Suppressor macrophage (primary cell): ENCODE results near the gene TCF3.

Source experiments
- DNase-seq, 4 experiments: peaks; one replicate each; pipeline ENCODE4 v3.0.0-alpha.2; 2020 to 2022

TCF3 gene

DNA sequence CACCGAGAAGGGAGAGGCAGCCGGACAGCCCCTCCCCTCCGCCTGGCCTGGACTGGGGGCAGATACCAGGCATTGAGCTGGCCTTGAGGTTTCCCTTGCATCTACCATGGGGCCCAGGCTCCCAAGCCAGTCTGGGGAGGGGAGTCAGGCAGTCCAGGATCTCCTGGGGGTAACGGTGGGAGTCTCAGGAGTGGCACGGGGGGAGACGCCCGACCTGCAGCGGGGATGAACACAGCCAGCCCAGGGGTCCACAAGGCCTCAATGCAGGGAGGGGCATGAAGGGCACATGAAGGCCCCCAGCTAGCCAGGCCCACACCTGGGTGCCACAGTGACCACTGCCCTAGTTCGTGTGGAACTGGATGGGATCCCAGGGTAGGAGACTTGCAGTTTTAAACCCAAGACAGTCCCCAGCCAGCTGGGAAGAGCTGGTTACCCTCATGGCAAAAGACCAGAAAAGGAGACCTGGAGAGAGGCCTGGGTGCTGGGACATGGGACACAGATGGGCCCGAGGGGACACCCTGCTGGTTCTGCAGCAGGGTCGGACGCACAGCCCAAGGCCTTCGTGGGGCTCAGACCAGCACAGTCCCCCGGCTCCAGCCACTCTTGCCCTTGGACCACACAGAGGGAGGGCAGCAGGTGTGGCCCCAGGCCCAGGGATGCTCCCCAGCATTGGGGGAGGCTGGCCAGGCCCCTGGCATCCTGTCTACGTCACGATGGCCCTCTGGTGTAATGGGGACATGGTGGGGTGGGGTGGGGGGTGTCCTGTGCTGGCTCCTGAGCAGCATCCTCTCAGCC lies 42.5 kb downstream of the TCF3 start:
- no peak for DNase-seq

DNA sequence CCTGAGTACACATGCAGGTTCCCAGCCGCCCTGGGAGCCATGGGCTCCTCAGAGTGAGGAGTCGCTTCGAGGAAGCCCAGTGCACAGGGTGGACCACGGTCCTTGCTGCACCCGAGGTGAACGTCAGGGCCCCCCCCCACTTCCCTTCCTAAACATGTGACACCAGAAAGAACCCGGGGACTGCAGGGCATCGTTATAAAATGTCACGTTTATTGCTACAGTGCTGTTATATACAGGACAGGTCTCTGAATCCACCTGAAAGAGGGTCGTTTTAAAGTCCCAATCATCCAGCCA lies 43.4 kb downstream of the TCF3 start:
- peak in 3 of 4 experiments; percentile 5 to 41 (median 29) for DNase-seq

DNA sequence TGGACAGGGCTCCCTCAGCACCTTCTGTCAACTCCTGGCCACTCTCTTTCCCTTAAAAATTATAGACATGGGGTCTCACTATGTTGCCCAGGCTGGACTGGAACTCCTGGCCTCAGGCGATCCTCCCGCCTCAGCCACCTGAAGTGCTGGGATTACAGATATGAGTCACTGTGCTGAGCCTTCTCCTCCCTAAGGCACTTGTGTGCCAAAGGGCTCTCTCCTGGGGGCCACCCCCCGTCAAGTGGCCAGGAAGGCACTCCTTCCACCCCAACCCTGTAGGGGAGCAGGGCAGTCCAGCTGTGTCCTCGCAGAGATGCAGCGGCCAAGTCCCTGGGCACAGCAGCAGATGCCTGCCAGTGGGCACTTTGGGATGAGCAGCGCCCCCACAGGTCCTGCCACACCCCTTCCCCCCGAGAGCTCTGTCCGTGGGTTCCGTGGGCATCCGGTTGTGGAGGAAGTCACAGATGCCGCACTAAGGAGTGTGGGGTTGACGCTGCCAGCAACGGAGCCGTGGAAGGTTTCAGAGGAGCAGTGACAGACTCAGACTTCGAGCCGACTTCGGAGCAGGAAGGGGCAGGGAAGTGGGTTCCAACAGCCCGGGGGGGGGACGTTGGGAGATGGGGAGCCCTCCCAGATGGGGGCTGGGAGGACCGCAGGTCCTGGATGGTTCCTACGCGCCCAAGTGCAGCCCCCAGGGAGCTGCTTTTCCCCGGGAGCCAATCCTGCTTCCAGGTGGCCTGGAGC lies 43.9 kb downstream of the TCF3 start:
- peak in 2 of 4 experiments; percentile 22 to 29 for DNase-seq

DNA sequence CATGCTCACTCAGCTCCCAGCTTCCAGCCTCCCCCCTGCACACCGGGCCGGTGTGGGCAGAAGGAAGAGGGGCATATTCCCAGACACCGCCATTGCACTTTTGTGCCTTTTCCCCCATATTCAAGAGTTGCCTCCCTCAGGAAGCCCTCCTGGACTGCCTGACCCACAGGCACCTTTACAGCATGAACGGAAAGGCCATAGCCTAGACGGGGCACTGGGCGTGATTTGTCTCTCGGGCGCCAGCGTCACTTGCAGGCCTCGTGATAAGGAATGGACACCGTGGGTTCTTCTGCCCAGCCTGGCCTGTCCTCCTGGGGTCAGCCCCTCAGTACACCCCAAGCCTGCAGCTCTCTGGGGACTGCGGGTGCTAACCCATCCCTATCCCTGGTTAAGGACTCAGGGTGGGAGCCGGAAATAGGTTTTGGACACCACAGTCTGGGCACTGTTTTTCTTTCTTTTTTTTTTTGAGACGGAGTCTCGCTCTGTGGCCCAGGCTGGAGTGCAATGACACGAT lies 46.2 kb downstream of the TCF3 start:
- DNase-seq, result peak in 3 of 4 experiments; percentile 43 to 66 (median 58)

DNA sequence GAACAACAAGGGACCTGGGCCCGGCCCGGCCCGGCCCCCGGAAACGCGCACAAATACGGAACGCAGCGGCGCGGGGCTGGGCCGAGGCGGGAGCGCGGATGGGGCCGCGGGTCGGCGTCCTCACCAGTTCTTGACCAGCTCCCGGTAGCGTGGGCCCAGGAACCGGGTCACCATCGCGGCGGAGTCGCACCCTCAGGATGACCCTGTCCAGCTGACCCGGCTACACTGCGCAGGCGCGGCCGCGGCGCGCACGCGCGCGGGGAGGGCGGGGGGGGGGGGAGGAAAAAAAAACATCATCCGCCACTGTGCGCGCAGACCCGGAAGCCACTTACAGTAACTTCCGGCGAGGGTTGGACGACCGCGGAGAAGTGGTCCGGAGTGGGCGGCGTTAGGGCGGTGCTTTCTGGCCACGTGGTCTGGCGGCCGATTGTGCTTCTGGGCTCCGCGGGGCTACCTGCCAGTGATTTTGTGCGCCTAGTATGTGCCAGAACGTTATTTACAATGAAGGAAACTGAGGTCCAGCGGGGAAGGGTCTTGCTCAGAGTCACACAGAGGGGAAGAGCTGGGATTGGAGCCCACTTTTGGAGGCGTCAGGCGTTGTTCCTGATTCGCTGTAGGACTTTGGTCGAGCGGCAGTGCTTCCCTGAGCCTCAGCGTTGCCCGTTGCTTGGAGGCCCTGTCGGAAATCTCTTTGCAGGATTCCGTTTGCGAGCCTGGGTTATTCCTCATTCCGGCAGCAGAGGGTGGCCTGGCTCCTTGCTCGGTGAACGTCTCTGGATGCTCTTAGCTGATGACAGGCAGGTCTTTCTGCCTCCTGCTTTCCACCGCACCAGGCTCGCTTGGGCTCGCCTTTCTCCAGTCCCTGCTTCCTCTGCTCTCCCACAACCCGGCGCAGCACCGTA lies 46.9 kb downstream of the TCF3 start, which contains the start of gene UQCR11:
Gene UQCR11 (minus strand): TSS at position 227 of the 902 bp plus-strand sequence. CDS start 53 bp downstream, at position 174.
- DNase-seq, result peak; percentile 95 to 98 (median 97)

DNA sequence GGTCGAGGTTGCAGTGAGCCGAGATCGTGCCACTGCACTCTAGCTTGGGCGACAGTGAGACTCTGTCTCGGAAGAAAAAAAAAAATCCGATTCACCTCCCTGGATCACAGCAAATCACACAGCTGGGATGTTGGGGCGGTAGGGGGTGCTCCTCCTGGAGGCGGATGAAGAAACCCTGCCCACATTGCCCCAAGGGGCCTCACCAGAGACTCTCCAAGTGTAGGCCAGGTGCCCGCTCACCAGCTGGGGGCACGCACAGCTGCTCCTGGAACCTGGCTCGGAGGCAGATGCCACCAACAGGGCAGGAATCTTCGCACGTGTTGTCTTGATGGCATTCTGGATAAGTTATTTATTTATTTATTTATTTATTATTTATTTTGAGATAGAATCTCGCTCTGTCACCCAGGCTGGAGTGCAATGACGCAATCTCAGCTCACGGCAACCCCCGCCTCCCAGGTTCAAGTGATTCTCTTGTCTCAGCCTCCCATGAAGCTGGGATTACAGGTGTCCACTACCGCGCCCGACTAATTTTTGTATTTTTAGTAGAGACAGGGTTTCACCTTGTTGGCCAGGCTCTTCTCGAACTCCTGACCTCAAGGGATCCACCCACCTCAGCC lies 50.2 kb downstream of the TCF3 start:
- DNase-seq, result no peak

DNA sequence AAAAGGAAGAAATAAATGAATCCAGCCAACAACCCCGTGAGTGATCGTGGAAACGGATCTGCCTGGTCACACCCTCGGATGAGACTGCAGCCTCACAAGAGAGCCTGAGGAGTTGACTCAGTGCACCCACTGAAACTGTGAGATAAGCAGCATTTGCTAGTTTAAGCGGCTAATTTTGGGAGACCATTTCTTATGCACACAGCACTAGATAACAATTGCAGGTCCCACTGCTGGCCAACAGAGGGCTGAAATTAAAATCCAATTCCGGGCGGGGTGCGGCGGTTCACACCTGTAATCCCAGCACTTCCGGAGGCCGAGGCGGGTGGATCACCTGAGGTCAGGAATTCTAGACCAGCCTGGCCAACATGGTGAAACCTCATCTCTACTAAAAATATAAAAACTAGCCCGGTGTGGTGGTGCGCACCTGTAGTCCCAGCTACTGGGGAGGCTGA lies 50.8 kb downstream of the TCF3 start:
- DNase-seq, result peak in 3 of 4 experiments; percentile 38 to 47 (median 44)

DNA sequence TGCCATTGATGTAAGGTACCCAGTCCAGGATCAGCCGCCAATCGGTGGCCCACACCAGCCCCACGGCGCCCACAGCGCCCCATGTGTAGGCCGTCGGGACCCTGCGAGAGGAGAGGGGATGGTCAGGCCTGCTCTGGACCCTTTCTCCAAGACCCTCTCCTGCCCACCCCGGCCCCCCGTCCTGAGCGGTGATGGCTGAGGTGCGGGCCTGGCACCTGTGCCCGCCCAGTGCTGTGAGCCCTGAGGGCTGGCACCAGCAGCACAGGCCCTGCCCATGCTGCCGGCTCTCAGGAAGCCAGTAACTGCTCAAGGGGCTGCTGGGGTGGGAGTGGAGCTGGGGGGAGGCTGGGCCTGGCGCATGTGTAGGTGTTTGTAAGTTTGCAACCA lies 53.0 kb downstream of the TCF3 start:
- DNase-seq, result no peak

DNA sequence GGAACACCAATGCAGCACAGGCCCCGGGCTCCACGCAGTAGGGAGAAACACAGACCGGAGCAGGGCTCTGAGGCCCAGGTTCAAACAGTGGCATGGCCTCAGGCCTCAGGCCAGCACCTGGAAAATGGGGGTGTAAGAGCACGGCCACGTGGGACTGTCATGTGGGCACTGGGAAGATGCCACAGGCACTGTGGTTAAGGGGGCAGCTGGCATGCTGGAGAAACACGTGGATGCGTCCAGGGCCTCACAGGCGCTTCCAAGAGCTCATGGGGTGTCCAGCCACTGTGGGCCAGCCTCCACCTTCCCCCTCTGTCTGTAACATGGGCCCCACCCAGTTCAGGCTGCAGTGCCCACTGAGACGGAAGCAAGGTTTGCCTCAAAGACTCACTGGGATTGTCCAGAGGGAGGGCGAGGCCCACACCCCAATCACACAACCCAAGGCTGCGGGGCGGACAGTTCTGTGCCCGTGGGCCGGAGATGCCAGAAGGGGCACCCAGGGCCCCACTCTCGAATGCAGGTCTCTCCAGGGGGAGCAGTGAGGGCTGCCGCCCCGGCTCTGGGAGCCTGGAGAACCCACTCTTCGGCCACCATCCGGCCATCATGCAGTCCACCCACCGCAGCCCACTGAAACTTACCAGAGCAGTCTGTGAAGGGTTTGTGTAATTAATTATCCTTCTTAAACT lies 53.5 kb downstream of the TCF3 start:
- peak in 1 of 4 experiments; percentile 1 for DNase-seq

DNA sequence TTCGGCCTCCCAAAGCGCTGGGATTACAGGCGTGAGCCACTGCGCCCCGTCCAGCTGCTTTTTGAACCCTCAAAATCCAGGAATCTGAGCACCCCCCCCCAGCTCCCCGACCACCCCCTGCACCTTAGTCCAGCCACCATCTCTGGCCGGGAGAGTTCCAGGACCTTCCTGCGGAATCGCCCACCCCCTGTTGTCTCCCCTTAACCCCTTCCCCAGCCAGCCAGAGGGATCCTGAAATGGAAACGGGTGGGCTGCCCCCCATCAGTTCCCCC lies 59.0 kb downstream of the TCF3 start:
- DNase-seq, result no peak

DNA sequence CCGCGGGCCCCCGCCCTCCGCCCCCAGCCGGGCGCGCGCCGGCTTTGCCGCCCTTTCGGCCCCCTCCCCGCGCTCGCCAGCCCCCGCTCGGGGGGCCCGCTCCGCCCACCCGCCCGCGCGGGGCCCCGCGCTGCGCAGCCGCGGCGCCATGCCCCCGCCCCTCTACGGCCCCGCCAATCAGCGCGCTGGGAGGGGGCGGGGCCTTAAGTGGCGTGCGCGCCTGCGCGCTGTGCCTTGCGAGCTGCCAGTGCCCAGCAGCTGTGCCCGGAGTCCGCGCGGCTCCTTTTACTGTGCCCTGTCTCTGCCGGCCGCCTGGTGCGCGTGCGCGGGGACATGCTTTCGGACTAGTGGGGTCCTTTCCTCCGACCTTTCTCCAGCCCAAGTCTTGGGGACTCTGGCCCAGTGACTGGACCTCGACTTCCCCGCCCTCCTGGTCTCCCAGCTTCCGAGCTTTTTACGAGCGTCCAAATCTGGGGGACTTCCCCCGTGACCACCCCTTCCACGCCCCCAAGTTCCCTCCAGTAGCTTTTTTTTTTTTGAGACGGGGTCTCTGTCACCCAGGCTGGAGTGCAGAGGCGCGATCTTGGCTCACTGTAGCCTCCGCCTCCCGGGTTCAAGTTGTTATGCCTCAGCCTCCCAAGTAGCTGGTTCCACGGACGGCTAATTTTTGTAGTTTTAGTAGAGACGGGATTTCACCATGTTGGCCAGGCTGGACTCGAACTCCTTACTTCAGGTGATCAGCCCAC lies 59.5 kb downstream of the TCF3 start, which contains the start of gene MBD3:
Gene MBD3 (minus strand): TSS at position 111 of the 746 bp plus-strand sequence. CDS start 234 bp downstream, outside the sequence.
- DNase-seq, result peak; percentile 98 to 99 (median 99)

DNA sequence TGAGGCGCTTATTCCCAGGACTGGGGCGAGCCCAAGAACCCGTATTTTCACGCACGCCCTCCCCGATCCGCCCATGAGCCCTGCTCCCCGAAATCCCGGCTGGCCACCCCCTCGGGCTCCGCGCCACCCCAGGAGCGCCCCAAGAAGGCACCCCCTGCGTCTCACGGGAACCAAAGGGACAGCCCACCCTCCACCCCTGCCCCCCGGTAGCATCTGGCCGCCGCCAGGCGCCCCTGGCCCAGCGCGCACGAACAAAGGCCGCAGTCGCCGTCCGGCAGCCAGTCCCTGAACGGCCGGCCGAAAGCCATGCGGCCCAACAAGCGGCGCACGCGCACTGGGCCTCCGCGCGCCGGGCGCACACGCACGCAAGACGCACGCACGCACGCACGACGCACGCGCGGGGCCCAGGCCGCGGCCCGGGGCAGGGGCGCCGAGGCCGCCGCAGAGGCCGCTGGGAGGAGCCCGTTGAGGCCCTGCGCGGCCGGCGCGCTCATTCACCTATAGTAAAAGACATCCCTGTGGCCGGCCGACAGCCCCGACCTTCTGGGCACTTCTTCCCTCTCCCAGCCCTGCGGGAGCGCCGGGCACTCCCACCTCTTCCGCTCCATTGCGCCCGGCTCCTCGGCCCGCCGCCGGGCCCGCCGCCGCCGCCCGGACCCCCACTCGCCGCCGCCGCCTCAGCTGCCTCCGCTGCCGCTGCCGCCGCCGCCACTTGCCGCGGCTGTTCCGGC lies 60.2 kb downstream of the TCF3 start:
- peak; percentile 96 to 99 (median 98) for DNase-seq

DNA sequence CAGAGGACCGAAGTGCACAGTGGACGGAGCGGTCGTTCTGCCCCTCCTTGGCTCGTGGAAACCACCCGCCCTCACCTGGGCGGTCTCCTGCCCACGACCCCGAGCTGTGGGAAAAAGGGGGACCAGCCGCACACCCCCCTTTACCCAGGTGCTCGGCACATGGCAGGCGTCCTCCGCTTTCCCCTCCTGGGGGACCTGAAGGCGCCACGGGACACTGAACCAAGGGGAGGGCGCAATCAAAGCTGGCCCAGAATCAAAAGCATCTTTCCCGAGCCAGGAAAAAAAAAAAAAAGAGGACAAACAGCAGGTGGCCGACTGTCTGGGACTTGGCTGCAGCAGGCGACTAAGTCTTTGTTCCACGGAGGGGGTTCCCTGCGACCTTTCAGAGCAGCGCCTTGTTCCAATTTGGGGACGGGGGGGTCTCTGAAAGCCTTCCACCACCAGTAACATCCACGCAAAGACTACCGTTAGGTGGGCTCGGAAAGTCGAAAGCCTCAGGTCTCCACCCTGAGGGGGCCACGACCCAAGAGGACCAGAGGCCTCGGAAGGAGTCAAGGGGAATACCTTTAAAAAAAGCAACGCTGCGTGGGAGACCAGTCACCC lies 60.9 kb downstream of the TCF3 start:
- DNase-seq, result peak in 2 of 4 experiments; percentile 10 to 28

DNA sequence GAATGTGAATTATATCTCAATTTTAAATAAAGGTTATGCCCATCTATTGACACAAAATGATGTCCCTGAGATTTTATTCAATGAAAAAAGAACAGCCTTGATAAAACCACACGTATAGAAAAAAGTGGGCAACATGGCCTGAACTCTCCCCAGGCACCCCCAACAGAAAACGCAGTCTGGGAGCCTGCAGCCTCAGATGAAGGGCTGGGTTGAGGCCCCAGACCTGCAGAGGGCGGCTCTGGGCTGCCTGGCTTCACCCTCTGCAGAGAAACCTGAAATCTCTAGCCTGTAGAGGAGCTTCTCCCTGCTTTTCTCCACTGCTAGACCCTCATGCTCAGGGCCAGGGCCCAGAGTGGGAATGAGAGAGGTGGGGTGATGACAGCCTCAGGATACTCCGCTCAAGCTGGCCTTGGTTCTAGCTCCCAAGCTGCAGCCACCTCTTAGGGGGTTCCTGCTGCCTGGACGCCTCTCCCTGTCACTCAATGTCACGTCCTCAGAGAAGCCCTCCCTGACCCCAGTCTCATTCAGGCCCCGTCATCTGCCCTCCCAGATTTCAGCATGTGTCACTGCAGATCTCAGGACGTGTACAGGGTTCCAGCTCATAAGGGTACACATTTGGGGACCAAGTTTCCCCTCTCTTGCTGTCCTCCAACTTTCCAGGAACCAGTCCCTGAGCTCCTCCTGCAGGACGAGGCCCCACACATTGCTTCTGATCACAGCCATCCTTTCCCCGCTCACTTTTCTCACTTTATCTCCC lies 61.6 kb downstream of the TCF3 start:
- DNase-seq, result peak in 3 of 4 experiments; percentile 5 to 43 (median 37)

DNA sequence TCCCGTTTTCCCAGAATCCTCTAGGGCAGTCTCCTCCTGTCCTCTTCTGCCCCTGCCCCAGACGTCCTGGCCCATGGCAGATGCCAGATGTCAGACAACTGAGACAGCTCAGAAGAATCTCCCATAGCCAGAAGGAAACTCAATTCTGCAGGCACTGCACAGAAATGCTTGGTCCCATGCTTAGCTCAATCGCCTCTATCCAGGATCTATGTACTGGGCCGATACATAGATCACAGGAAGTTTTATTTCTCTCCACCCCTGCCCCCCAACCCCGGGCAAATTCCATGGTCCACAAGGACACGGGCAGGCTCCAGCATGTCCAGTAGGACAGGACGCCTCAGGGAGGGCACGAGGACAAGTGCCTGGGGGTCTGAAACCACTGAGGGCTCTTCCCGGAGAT lies 64.5 kb downstream of the TCF3 start:
- DNase-seq, result no peak

DNA sequence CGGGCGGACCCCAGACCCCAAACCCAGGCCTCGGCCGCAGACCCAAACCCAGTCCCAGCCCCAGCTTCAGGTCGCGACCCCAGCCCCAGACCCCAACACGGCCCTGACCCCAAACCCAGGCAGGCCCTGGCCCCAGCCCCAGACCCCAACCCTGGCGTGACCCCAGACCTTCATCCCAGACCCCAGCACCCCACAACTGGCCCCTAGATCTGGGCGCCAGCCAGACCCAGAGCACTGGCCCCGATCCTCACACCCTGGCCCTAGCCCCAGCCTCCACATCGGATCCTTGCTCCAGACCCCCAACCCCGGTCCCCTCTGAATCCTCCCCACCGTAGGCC lies 67.2 kb downstream of the TCF3 start:
- no peak for DNase-seq

DNA sequence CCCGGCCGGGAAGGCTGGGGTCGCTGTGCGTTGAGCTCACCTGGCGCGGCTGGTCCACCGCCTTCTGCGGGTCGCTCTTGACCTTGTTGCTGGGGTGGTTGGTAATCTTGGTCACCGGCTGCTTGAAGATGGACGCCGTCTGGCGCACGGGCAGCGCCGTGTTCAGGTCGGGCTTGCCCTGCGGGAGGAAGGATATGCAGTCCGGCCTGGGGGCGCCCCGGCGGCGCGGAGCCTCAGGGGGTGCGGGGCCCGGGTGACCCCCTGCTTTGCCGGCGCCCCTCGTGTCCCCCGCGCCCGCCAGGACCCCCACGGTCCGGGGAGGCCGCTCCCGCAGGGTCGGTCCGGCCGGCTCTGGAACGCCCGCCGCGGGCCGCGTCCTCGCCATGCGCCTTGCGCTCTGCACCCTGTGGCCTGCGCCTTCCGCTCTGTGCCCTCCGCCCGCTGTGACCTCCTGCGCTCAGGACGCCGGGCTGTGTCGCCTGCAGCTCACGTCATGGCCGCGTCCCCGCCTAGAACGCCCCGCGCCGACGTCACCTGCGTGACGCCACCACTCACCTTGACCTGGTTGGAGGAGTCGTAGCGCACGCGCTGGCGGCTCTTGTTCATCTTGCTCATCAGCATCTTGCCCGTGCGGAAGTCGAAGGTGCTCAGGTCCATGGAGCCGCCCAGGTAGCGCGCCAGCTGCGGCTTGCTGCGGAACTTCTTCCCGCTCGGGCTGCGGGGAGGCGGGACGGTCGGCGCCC lies 67.7 kb downstream of the TCF3 start:
- DNase-seq, result no peak

DNA sequence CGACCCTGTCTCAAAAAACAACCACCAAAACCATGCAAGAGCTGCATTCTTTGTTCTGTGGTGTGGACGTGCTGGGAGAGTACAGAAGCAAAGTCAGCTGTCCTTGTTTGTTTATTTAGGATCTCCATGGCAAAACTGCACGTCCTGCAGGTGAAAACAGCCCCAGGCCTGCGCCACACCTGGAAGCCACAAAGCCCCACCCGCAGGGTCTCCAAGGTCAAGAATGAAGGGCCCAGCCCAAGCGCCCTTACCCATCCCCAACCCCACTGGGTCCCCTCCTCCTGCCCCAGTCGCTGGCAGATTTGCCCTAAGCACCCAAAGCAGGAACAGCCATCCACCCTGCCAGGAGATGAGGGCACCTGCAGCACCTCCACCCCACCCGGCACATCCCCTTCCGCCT lies 70.2 kb downstream of the TCF3 start:
- no peak for DNase-seq
